GM18498 (cell line): ENCODE measurements around the gene MFSD2B.
"Not testable (repeated sequence)": the region's sequence is repeated elsewhere in the genome, so short reads cannot be mapped to it uniquely, and the experiment has no call there.

Experiments used
- ATAC-seq: cut with Tn5 transposase; IDR thresholded peaks from one replicate; pipeline ENCODE4 v1.9.1; 2021; ENCODE audit warnings: mild to moderate bottlenecking, moderate library complexity; ENCODE audit not compliant: unreplicated experiment

MFSD2B gene

DNA sequence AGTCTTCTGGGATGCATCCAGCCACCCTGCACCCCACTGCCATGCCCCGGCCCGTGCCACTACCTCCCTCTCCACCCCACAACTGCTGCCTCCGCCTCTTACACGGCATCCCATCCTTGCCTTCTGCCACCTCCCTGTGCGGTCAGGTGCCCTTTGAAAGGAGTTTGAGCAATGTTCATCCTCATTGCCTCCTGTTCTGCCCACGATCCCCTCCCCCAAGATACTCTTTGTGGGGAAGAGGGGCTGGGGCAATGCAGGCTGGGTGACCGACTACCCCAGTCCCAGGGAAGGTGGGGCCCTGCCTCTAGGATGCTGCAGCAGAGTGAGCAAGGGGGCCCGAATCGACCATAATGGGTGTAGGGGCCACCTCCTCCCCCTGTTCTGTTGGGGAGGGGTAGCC lies 8.4 kb downstream of the MFSD2B start:
- no peak for ATAC-seq

DNA sequence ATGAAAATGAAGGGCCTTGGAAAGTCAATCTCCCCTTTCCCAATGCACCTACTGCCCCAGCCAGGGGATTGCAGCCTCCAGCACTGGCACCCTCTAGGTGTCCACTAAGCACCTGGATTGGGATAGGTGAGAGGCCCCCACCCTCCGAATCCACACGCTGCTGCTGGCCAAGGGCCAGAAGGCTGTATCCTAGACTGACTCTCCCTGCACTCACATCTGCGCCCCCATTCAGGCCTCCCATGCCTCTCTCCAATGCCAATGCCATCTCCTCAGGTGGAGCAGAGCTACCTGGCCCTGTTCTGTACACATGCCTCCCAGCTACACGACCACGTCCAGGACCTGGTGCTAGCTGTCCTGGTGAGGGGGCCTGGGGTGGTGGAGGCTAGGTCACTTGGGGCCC lies 9.8 kb downstream of the MFSD2B start:
- no peak for ATAC-seq

GRCh38 chr2:24020244-24020643 lies 10.4 kb downstream of the MFSD2B start:
- no peak for ATAC-seq

GRCh38 chr2:24021122-24021998 lies 11.5 kb downstream of the MFSD2B start:
- no peak for ATAC-seq

DNA sequence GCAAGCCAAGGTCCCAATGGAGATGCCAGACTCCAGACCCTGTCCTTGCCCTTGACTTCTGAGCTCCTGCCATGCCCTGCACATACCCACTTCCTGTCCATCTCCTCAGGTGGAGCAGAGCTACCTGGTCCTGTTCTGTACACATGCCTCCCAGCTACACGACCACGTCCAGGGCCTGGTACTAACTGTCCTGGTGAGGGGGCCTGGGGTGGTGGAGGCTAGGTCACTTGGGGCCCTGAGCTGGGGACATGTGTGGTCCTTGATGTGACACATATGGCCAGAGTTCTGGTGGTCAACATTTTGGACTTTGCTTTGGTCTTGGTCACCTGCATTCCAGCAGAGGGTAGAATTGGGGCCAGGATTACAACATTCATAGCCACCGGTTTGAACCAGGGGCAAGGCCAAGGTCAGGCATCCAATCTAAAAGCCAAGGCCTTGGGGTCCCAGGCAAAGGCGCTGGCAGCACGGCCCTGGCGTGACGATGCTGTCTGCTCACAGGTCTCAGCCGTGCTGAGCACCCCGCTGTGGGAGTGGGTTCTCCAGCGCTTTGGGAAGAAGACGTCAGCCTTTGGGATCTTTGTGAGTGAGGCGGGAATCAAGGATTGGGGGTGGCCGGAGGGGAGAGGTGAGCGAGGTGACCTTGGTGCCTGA lies 12.6 kb downstream of the MFSD2B start:
- no peak for ATAC-seq

GRCh38 chr2:24022975-24023575 lies 13.2 kb downstream of the MFSD2B start:
- no peak for ATAC-seq

GRCh38 chr2:24024018-24024417 lies 14.1 kb downstream of the MFSD2B start:
- ATAC-seq, result no peak

DNA sequence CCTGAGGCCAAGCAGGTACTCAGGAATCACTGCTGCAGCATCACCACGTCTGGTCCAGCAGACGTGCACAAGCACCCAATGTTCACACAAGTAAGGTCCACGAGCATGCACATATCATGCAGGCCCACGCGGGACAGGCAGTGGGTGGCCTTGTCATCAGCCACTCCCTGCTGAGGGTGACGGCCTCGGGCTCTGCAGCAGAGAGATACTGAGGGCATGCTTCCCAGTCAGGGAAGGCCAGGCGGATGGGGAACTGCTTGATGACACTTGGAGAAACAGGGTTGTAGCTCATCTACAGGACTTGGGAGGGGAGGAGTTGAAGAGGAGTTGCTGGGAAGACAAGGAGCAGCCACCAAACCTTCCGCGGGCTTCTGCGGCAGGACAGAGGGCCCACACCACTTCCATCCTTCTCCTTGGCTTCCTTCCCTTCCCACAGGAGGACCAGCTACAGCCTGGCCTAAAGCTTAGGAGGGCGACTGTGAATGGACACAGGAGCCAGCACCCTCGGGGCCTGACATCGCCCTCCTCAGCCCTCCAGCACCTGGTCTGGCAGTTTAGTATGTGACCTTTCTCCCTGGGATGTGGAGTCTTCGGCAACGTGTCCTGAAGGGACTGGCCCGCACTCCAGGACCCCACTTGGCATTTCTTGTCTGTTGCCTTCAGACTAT lies 15.2 kb downstream of the MFSD2B start:
- ATAC-seq, result no peak

DNA sequence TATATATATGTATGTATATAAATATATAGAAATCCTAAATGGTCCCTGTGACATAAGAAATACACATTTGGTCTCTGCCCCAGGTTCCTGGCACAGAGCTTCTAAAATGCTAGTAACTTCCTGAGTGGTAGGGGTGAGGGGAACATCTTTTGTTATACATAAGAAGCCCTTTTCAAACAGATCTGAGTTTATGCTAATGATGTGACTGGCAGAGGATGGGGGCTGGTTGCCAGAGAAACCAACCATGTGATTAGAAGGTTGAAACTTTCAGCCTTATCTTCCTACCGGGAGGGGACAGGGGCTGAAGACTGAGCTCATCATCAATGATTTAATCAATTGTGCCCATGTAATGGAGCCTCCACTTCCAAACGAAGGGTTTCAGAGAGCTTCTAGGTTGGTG lies 16.3 kb downstream of the MFSD2B start:
- no peak for ATAC-seq

- ATAC-seq, result no peak
Measured at GRCh38 chr2:24038786-24039499, 29.1 kb downstream of the MFSD2B start.

DNA sequence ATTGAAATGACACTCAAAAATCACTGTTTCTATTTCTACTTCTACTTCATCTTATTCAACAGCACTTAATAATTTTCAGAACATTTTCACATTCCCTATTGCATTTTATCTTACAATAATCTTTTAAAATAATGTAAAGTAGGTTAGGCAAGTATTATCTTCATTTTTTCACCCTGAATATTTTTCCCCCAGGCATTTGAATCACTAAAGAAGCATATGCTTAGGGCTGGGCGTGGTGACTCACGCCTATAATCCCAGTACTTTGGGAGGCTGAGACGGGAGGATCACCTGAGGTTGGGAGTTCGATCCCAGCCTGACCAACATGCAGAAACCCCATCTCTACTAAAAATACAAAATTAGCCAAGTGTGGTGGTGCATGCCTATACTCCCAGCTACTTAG lies 30.6 kb downstream of the MFSD2B start:
- ATAC-seq, result no peak

GRCh38 chr2:24043133-24043532 lies 33.2 kb downstream of the MFSD2B start:
- not testable (repeated sequence) for ATAC-seq

GRCh38 chr2:24045511-24046508 lies 35.9 kb downstream of the MFSD2B start:
- no peak for ATAC-seq

- no peak for ATAC-seq
Measured at GRCh38 chr2:24046599-24046929, 36.7 kb downstream of the MFSD2B start.

DNA sequence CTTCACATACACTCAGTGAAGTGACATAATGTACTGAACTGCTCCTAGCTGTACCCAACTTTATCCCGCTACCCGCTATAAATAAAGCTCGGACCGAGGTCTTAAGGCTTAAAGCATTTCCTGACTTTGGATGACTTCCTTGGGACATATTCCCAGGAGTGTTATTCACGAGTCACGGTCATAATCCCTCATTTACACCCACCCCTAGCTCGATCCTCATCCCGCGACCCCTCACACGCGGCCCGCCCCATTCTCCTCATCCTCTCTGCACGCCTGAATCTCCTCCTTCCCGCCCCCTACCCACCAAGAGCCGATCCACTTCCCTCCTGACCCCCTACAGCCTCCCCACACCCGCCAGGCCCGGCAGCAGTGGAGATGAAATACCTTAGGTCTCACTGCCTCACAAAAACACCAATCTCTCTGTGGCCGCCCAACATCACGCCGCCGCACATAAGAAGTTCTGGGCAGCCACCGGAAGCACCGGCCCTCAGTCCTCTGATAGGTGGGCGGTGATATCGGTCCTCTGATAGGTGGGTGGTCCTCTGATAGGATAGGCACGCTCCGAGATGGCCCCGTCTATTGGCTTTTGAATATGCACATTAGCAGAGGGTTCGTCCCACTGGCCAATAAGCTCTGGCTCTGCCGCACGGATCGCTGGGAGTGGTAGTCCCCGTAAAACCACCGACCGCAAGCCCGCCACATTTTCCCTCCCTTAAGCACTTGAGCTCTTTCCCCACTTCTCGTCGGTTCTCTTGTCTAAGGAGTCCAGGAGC lies 37.2 kb downstream of the MFSD2B start, which contains the start of gene WDCP:
Gene WDCP (minus strand): TSS at position 462 of the 773 bp plus-strand sequence. CDS start 7,897 bp downstream, outside the sequence.
- peak; percentile 99 for ATAC-seq

GRCh38 chr2:24047703-24048033 lies 37.8 kb downstream of the MFSD2B start:
- no peak for ATAC-seq

DNA sequence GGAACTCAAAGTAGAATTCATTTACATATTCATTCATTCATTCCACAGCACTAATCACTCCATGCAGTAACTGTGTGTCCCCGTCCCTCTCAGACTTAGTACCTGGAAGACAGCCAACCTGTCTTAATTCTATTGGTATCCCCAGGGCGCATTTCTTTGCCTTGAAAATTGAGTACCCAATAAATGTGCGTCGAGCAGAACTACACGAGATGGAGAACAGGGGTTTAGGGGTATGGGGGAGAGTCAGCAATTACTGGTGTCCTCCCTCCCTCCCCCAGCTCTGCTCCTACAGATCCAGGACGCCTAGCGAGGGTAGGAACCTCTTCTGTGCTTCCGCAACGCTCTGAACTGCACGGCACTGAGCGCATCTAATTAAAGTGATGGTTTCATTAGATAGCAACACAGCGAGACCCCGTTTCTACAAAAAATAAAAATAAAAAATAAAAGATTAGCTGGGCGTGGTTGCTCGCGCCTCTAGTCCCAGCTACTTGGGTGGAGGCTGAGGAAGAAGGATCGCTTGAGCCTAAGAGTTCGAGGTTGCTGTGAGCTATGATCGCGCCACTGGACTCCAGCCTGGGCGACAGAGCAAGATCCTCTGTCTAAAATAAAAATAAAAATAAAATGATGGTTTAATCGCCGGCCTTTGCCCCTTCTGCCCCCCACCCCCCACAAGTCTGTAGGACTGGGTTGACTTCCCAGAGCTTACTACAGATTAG lies 39.0 kb downstream of the MFSD2B start:
- no peak for ATAC-seq

DNA sequence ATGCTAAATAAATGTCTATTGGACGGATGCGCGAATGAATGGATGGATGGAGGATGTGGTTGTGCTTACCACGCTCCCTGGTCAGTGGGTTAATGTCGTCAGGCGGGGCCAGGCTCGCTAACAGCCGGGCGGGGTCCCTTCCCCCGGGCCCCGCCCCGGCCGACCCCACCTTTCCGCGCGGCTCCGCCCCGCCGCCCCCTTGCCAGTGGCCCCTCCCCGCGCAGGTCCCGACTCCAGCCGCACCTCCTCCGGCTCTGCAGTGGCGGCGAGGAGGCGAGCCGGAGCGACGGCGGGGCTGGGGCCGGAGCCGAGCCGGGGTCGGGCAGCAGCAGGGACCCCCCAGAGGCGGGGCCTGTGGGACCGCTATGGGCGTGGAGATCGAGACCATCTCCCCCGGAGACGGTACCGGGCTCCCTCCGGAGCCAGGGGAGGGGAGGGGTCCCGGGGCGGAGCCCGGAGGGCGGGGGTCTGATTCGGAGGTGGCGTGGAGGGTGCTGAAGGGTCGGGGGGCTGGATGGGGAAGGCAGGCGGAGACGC lies 39.7 kb downstream of the MFSD2B start, which contains the start of gene FKBP1B:
Gene FKBP1B (plus strand): TSS at position 257 of the 537 bp plus-strand sequence. CDS start 109 bp downstream, at position 366.
- peak; percentile 24 for ATAC-seq
